Progenitor cell of endocrine pancreas (in vitro differentiated cells): ENCODE results near the gene RAI1. TPM values are rescaled to one million over a fixed set of nuclear protein-coding genes. Genes with fewer than 3 reads are reported as not detected.
"Not testable (repeated sequence)": the region's sequence is repeated elsewhere in the genome, so short reads cannot be mapped to it uniquely, and the experiment has no call there.

ENCODE experiments used
- DNase-seq: peaks from one replicate; pipeline ENCODE4 v3.0.0; 2021; ENCODE audit warnings: low spot score; ENCODE audit not compliant: unreplicated experiment
- H3K27ac Mint-ChIP-seq: 2 replicates; pipeline ENCODE4 v1.8.0; 2021; ENCODE audit warnings: mild to moderate bottlenecking, moderate library complexity, mixed read lengths
- H3K27me3 Mint-ChIP-seq: 2 replicates; pipeline ENCODE4 v1.8.0; 2021; ENCODE audit warnings: mixed read lengths
- H3K36me3 Mint-ChIP-seq: 2 replicates; pipeline ENCODE4 v1.8.0; 2022; ENCODE audit warnings: mixed read lengths; ENCODE audit not compliant: insufficient read depth
- H3K4me1 Mint-ChIP-seq: 2 replicates; pipeline ENCODE4 v1.8.0; 2021; ENCODE audit warnings: low read depth, mixed read lengths
- H3K4me3 Mint-ChIP-seq: 2 replicates; pipeline ENCODE4 v1.8.0; 2021; ENCODE audit warnings: low read depth, mild to moderate bottlenecking, moderate library complexity, mixed read lengths
- H3K9me3 Mint-ChIP-seq: 2 replicates; pipeline ENCODE4 v1.8.0; 2021; ENCODE audit warnings: low read depth, mixed read lengths
- total RNA-seq: library from RNA; stranded (reverse); gene quantifications from 2 replicates; pipeline ENCODE4 v1.2.1, GENCODE V29; 2021
- TF ChIP-seq, protein P1 (sequence below): fragments of 200-600 bp; sonication (generic); IDR thresholded peaks from one replicate; pipeline ENCODE4 v1.5.0; 2021; ENCODE audit warnings: antibody characterized with exemption, mild to moderate bottlenecking; ENCODE audit not compliant: unreplicated experiment

The RAI1 gene
- total RNA-seq, 1 donor from 2014 or later, result 75.0 TPM

DNA sequence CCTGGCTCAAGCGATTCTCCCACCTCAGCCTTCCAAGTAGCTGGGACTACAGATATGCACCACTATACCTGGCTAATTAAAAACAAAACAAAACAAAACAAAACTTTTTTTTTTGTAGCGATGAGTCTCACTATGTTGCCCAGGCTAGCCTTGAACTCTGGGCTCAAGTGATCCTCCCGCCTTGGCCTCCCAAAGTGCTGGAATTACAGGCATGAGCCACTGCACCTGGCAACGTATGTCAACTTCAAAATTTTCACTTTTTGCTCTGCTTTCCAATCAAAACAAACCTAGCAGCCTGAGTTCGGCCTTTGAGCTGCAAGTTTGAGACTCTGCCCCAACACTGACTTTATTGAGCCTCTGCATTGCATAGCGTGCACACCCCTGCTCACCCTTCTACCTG lies 4.5 kb upstream of the RAI1 start:
- H3K27me3 Mint-ChIP-seq, result no peaks in the 10 kb centered on the region
- H3K9me3 Mint-ChIP-seq, result no peaks in the 10 kb centered on the region
- no peak overlapping the region for H3K4me3 Mint-ChIP-seq
- peaks cover 19% of the 10 kb centered on the region for H3K4me1 Mint-ChIP-seq
- no peaks in the 10 kb centered on the region for H3K36me3 Mint-ChIP-seq
- TF ChIP-seq, protein P1, sequence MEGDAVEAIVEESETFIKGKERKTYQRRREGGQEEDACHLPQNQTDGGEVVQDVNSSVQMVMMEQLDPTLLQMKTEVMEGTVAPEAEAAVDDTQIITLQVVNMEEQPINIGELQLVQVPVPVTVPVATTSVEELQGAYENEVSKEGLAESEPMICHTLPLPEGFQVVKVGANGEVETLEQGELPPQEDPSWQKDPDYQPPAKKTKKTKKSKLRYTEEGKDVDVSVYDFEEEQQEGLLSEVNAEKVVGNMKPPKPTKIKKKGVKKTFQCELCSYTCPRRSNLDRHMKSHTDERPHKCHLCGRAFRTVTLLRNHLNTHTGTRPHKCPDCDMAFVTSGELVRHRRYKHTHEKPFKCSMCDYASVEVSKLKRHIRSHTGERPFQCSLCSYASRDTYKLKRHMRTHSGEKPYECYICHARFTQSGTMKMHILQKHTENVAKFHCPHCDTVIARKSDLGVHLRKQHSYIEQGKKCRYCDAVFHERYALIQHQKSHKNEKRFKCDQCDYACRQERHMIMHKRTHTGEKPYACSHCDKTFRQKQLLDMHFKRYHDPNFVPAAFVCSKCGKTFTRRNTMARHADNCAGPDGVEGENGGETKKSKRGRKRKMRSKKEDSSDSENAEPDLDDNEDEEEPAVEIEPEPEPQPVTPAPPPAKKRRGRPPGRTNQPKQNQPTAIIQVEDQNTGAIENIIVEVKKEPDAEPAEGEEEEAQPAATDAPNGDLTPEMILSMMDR, result no peak
- DNase-seq, result no peak
- H3K27ac Mint-ChIP-seq, result no peak overlapping the region

DNA sequence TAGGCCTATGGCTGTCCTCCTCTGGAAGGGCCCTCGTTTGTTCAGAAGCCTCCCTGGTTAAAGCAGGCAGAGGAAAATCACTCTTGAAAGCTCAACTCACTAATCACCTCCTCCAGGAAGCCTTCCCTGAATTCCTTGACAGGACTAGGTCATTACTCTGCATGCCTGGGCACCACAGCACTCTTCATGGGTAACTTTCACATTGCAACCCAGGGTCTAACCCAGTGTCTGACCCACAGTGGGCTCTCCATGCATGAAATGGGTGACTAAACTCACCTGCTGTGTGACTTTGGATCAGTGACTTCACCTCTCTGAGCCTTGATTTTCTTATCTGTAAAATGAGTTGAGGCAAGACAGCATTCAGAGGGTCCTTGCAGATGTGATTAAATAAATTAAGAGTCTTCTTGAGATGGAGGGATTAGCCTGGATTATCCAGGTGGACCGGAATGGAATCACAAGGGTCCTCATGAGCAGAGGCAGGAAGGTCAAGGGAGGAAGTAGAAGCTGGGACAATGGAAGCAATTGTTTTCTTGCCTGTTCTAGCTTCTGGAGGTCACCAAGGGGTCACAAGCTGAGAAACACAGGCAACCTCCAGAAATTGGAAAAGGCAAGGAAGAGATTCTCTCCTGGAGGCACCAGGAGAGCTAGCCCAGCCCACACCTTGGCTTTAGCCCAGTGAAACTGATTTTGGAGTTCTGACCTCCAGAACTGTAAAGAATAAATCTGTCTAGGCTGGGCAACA lies 3.8 kb upstream of the RAI1 start:
- Mint-ChIP-seq H3K36me3 (no peaks in the 10 kb centered on the region), H3K9me3 (no peaks in the 10 kb centered on the region), H3K27ac (peak overlapping the region; percentile 73), H3K4me1 (peaks cover 19% of the 10 kb centered on the region), H3K27me3 (no peaks in the 10 kb centered on the region), H3K4me3 (no peak overlapping the region)
- no peak for DNase-seq
- TF ChIP-seq, protein P1, result no peak

DNA sequence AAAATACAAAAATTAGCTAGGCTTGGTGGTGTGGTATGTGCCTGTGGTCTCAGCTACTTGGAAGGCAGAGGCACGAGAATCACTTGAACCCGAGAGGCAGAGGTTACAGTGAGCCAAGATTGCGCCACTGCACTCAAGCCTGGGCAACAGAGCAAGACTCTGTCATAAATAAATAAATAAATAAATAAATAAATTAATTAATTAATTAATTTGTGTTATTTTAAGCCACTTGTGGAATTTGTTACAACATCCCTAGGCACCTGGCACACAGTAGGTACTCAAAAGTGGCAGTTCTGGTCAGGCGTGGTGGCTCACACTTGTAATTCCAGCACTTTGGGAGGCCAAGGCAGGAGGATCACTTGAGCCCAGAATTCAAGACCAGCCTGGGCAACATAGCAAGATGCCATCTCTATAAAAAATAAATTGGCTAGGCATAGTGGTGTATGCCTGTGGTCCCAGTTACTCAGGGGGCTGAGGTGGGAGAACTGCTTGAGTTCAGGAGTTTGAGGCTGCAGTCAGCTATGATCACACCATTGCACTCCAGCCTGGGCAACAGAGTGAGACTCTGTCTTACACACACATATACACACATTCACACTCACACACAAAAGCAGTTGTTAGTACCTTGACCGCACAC lies 3.1 kb upstream of the RAI1 start:
- H3K4me3 Mint-ChIP-seq, H3K27me3 Mint-ChIP-seq, DNase-seq, H3K36me3 Mint-ChIP-seq, H3K9me3 Mint-ChIP-seq, H3K27ac Mint-ChIP-seq: not testable (repeated sequence)
- H3K4me1 Mint-ChIP-seq, result peaks cover 16% of the 10 kb centered on the region

DNA sequence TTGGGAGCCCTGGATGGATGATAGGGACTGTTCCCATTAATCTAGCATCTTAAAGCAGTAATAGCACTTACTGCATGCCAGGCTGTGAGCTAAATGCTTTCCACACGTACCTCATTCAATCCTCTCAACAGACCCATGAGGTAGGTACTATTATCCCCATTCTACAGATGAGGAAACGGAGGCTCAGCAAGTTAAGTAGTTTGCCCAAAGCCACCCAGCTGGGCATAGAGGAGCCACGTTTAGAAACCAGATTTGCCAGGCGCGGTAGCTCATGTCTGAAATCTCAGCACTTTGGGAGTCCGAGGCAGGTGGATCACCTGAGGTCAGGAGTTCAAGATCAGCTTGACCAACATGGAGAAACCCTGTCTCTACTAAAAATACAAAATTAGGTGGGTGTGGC lies 2.0 kb upstream of the RAI1 start:
- no peaks in the 10 kb centered on the region for H3K36me3 Mint-ChIP-seq
- H3K27ac Mint-ChIP-seq, result no peak overlapping the region
- H3K4me1 Mint-ChIP-seq, result peaks cover 23% of the 10 kb centered on the region
- TF ChIP-seq, protein P1, result no peak
- H3K9me3 Mint-ChIP-seq, result no peaks in the 10 kb centered on the region
- H3K4me3 Mint-ChIP-seq, result peak overlapping the region; percentile 14
- no peaks in the 10 kb centered on the region for H3K27me3 Mint-ChIP-seq
- DNase-seq, result no peak

DNA sequence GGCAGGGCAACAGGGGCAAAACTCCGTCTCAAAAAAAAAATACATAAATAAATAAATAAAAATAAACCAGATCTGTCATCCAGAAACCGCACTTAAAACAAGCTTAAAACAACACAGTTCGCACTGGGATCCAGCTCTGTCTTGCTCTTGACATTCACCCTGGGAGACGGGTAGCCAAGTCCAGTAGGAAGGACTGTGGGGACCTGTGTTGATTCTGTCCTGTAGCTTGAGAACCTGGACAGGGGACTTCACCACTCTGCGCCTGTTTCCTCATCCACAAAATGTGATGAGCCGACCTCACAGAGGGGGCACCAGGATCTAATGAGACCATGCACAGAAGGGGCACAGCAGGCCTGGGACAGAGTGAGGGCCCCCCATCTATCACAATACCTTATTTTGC lies 1.5 kb upstream of the RAI1 start:
- no peak for DNase-seq
- Mint-ChIP-seq H3K27ac (no peak overlapping the region), H3K4me3 (no peak overlapping the region), H3K36me3 (no peaks in the 10 kb centered on the region), H3K9me3 (no peaks in the 10 kb centered on the region), H3K27me3 (no peaks in the 10 kb centered on the region), H3K4me1 (peaks cover 26% of the 10 kb centered on the region)
- TF ChIP-seq, protein P1, result no peak
